Measurements from ENCODE around the gene DNTTIP2. TPM values are rescaled to one million over a fixed set of nuclear protein-coding genes. Genes with fewer than 3 reads are reported as not detected.

DNTTIP2 gene
- total and polyA plus RNA-seq, 2 donors from 2014 or later: 47.3 to 48.4 TPM

DNA sequence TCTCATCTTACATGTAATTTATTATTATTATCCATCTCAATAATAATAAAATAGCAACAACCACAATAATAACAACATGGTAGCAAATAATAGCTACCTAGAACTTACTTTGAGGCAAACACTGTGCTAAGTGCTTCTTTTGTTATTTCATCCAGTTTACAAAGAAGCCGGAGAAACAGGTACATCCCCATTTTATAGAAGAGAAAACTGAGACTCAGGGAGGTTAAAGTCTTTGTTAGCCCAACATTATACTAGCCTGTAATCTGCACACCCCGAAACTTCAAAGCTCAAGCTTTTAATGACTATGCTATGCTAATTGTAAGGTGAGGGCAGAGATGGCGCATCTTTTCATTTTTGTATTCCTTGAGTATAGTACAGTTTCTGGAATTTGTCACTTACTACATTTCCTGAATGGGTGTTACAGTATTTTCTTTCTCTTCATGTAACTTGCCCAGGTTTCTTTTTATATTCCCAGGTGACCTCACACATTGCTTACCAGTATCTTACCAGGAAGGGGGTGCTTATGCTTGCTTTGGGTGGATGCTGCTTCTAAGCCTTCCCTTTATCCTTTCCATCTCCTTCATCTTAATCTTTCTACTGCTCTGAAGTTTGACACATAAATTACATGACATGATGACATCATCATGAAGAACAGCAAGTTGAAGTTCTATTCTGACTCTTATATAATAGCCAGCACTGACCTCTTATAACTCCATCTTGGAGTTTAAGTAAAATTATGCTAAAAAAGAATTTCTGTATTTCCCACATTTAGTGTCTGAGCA lies 21.9 kb upstream of the DNTTIP2 start:
- DNase-seq (no peak), FAIRE-seq (no peak)
- intact Hi-C loops (cut with DNase I): no loop called here
- H3K9ac ChIP-seq (ENCODE audit: low read length in 3 of 3): no peak overlapping the region
- peaks cover 0 to 5% (median 2%) of the 10 kb centered on the region in 3 donors for H3K36me3 ChIP-seq (ENCODE audit: control insufficient read depth in 2 of 3, insufficient read depth in 3 of 3, low read length in 3 of 3)
- TF ChIP-seq CTCF (IDR thresholded peaks at IDR 0.05; ENCODE audit: borderline replicate concordance, extremely low read depth, insufficient read depth): no peak
- no peaks in the 10 kb centered on the region for H3K9me3 ChIP-seq (ENCODE audit: control insufficient read depth in 2 of 3, insufficient read depth in 1 of 3, low read length in 3 of 3)
- H3K4me1 ChIP-seq (ENCODE audit: control insufficient read depth in 2 of 3, insufficient read depth in 2 of 3, low read depth in 1 of 3, low read length in 3 of 3): peaks cover 0 to 2% (median 0%) of the 10 kb centered on the region in 3 donors
- no peak overlapping the region for H3K4me3 ChIP-seq (ENCODE audit: low read length in 3 of 3)
- no peaks in the 10 kb centered on the region for H3K27me3 ChIP-seq (ENCODE audit: control insufficient read depth, insufficient read depth, low read length)
- no peak overlapping the region for H3K27ac ChIP-seq (ENCODE audit: low read depth in 2 of 2, low read length in 2 of 2)

- Histone ChIP-seq H3K9me3 (ENCODE audit: control insufficient read depth in 2 of 3, insufficient read depth in 1 of 3, low read length in 3 of 3) (no peaks in the 10 kb centered on the region), H3K9ac (ENCODE audit: low read length in 3 of 3) (no peak overlapping the region), H3K27me3 (ENCODE audit: control insufficient read depth, insufficient read depth, low read length) (no peaks in the 10 kb centered on the region), H3K4me3 (ENCODE audit: low read length in 3 of 3) (no peak overlapping the region), H3K4me1 (ENCODE audit: control insufficient read depth in 2 of 3, insufficient read depth in 2 of 3, low read depth in 1 of 3, low read length in 3 of 3) (peaks cover 0 to 2% (median 0%) of the 10 kb centered on the region in 3 donors), H3K36me3 (ENCODE audit: control insufficient read depth in 2 of 3, insufficient read depth in 3 of 3, low read length in 3 of 3) (peaks cover 0 to 5% (median 2%) of the 10 kb centered on the region in 3 donors), H3K27ac (ENCODE audit: low read depth in 2 of 2, low read length in 2 of 2) (no peak overlapping the region)
- no peak for DNase-seq
- intact Hi-C loops (cut with DNase I): no loop called here
- no peak for TF ChIP-seq CTCF (IDR thresholded peaks at IDR 0.05; ENCODE audit: borderline replicate concordance, extremely low read depth, insufficient read depth)
- no peak for FAIRE-seq
Measured at GRCh38 chr1:93899543-93900207, 20.7 kb upstream of the DNTTIP2 start.

GRCh38 chr1:93888900-93889299 lies 9.9 kb upstream of the DNTTIP2 start:
- DNase-seq: no peak
- H3K9ac ChIP-seq (ENCODE audit: low read length in 3 of 3): no peak overlapping the region
- TF ChIP-seq CTCF (IDR thresholded peaks at IDR 0.05; ENCODE audit: borderline replicate concordance, extremely low read depth, insufficient read depth): no peak
- no peak overlapping the region for H3K27ac ChIP-seq (ENCODE audit: low read depth in 2 of 2, low read length in 2 of 2)
- no peaks in the 10 kb centered on the region for H3K4me1 ChIP-seq (ENCODE audit: control insufficient read depth in 2 of 3, insufficient read depth in 2 of 3, low read depth in 1 of 3, low read length in 3 of 3)
- H3K27me3 ChIP-seq (ENCODE audit: control insufficient read depth, insufficient read depth, low read length): no peaks in the 10 kb centered on the region
- H3K4me3 ChIP-seq (ENCODE audit: low read length in 3 of 3): no peak overlapping the region
- H3K36me3 ChIP-seq (ENCODE audit: control insufficient read depth in 2 of 3, insufficient read depth in 3 of 3, low read length in 3 of 3): peaks cover 0 to 6% (median 0%) of the 10 kb centered on the region in 3 donors
- intact Hi-C loops (cut with DNase I): no loop called here
- H3K9me3 ChIP-seq (ENCODE audit: control insufficient read depth in 2 of 3, insufficient read depth in 1 of 3, low read length in 3 of 3): no peaks in the 10 kb centered on the region
- FAIRE-seq: no peak

Measured in kidney (tissue), 14 donors.